ENCODE data around the gene OR52M1.

- TF ChIP-seq, protein P1, sequence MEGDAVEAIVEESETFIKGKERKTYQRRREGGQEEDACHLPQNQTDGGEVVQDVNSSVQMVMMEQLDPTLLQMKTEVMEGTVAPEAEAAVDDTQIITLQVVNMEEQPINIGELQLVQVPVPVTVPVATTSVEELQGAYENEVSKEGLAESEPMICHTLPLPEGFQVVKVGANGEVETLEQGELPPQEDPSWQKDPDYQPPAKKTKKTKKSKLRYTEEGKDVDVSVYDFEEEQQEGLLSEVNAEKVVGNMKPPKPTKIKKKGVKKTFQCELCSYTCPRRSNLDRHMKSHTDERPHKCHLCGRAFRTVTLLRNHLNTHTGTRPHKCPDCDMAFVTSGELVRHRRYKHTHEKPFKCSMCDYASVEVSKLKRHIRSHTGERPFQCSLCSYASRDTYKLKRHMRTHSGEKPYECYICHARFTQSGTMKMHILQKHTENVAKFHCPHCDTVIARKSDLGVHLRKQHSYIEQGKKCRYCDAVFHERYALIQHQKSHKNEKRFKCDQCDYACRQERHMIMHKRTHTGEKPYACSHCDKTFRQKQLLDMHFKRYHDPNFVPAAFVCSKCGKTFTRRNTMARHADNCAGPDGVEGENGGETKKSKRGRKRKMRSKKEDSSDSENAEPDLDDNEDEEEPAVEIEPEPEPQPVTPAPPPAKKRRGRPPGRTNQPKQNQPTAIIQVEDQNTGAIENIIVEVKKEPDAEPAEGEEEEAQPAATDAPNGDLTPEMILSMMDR (optimal IDR thresholded peaks at IDR 0.05 in 1 of 3, IDR thresholded peaks at IDR 0.05 in 1 of 3, conservative IDR thresholded peaks at IDR 0.05 in 1 of 3; ENCODE audit: extremely low read depth in 1 of 3, insufficient read depth in 2 of 3, low read length in 3 of 3): no peak
- no peak for TF ChIP-seq EZH2 (IDR thresholded peaks at IDR 0.05; ENCODE audit: low read length)
These were observed 49.5 kb upstream of the OR52M1 start for GRCh38 chr11:4495487-4495886.
